ENCODE data around the gene VPS8. TPM values are rescaled to one million over a fixed set of nuclear protein-coding genes. Genes with fewer than 3 reads are reported as not detected.

Gene VPS8
- total and polyA plus RNA-seq, 2 of the 8 experiments (the other 6 are each of a cell fraction or from before 2014, with no cell fraction given): 13.0 to 41.0 TPM

DNA sequence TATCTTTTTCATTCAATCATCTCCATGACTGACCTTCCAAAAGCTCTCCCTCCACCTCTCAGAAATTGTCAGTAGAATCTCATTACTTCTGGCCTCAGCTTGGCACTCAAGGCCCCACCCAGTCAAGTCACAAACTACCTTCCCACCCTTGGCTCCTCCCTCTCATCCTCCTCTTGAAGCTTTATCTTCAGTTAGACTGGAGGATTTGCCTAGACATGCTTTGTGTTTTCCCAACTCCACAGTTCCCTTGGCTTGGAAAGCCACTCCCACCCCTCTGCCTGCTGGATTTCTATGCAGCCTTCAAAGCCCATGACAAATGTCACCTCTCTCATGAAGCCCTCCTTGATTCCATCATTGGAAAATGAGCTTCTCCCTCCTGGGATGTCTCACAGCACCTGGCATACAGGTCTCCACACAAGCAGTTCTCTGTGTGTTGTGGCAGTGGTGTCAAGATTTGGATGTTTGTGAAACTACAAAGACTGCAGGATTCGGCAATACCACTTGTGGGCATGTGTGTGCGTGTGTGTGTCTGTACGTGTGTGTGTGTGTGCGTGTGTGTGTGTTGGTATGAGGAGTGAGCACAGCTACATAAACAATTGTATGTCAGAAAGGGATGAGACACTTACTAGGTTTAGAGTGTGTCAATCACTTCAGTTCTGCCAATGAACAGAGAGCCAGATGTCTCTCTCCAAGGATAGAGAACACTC is 45.3 kb upstream of the VPS8 start (continued):
- no peak for TF ChIP-seq CHD7 (IDR thresholded peaks at IDR 0.05; ENCODE audit: insufficient replicate concordance, low read length)
- TF ChIP-seq, protein P1, sequence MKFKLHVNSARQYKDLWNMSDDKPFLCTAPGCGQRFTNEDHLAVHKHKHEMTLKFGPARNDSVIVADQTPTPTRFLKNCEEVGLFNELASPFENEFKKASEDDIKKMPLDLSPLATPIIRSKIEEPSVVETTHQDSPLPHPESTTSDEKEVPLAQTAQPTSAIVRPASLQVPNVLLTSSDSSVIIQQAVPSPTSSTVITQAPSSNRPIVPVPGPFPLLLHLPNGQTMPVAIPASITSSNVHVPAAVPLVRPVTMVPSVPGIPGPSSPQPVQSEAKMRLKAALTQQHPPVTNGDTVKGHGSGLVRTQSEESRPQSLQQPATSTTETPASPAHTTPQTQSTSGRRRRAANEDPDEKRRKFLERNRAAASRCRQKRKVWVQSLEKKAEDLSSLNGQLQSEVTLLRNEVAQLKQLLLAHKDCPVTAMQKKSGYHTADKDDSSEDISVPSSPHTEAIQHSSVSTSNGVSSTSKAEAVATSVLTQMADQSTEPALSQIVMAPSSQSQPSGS (IDR thresholded peaks at IDR 0.05; ENCODE audit: low read length): no peak
- TF ChIP-seq RFX5 (IDR thresholded peaks at IDR 0.05; ENCODE audit: borderline replicate concordance, low read depth, low read length): no peak
- no peak for TF ChIP-seq POLR2AphosphoS5 (IDR thresholded peaks at IDR 0.05; ENCODE audit: low read depth, low read length)
- no peak for TF ChIP-seq SP1 (IDR thresholded peaks at IDR 0.05; ENCODE audit: low read depth, low read length)
